ENCODE measurements around the gene MYH10.

MYH10 gene

DNA sequence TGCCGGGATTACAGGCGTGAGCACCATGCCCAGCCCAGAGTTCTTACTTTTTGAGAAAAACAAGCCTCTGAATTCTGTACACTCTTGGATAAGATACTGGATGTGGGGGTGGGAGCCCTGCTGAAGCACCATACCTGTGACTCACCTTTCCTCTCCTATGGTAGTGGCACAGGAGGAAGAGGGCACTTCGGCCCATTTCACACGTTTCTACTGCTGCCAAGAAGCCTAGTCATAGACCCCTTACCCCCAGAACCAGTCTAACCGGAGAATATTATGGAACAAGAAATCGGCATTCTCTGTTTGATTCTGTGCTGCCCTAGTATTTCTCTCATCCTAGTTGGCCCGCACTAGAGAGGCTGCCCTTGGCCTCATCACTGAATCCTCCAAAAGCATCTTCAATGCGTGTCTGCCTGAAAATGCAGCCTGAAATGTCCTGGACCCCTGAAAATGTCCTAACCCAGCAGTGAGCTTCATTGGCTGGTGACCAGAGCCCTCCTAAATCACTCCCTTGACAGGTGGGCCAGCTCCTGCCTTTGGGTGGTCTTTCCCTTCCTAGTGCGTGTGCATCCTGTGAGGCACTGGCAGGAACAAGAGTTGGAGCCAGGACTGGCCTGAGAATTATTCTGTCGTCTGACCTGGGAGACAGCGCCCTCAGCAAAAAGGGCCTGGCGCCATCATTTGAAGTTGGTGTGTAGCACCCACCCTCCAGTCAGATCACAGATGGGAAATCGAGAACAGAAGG, 156.9 kb downstream of the MYH10 start:
- DNase-seq (ENCODE audit: low spot score): no peak

DNA sequence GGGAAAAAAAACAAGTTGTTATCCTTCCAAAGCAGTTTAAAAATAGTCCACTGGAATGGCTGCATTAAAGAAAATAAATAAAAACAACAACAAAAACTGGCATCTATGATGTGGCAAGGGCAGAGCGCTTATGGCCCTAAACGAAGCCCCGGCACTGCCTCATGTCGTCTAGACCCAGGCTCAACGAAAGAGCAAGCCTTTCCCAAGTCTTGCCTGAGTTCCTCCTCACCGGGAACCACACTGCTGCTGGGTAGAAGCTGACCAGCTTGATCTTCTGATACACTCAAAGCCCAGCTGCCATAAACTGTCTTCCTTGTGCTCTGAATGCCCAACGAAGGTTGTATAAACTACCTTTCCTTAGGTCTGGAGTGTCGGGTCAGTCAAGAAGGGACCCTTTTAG, 157.9 kb downstream of the MYH10 start:
- no peak for DNase-seq (ENCODE audit: low spot score)

DNA sequence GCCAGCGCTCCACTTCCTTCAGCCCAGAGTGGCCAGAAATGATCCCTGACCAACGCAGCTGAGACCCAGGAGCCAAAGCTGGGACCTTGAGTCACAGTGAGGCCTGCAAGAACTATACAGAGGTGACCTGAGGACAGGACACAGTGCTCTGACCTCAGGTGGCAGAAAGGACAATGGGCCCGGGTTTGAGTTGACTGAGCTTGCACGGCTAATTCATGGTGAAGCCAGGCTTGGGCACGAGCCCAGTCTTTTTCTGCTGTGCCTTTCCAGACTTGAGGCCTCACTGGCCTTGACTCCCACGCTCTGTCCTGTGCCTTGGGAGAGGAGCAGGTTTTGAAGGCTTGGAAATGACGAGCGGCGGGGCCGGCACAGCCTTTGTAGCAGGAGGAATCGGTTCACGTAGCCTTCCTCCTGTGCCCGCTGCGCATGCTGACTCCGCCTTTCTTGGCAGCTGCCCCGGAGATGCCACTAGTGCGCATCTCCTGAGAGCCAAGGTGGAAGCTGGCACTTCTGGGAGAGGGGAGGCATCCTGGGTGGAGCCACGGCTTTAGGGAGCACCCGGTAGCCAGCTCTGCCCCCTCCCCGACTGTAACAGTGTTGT, 160.0 kb downstream of the MYH10 start:
- DNase-seq (ENCODE audit: low spot score): no peak

DNA sequence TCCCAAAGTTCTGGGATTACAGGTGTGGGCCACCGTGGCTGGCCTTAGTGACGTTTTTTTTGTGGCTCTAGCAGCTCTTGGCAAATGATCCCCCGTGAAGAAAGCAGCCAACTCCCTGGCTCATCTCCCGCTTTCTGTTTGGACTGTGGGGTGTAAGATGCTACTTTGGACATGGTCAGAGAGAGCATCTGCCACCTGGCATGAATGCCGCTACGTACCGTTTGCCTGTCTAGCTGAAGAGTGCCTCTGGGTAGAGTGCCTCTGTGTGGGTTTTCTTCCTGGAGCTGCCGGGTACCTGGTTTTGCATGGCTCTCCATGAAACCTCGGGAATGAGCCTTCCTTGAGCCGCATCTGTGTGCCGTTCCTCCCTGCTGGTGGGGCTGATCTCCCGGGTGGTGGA, 160.6 kb downstream of the MYH10 start:
- no peak for DNase-seq (ENCODE audit: low spot score)

DNA sequence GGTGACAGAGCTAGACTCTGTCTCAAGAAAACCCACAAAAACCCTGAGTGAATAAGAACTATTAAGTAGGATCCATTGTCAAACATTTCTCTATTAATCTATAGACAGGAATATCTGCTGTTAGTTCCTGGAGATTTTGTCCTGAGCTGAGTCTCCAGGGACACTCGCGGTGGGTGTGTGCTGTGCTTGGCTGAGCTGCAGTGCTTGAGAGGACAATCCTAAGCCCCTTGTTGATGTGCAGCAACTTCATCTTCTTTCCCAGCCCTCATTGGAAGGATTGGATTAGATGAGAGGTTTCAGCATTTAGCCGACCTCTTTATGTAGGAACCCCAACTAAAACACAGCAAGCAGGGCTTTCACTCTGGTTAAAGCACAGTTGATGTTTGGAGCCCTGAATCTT, 161.5 kb downstream of the MYH10 start:
- DNase-seq (ENCODE audit: low spot score): no peak

DNA sequence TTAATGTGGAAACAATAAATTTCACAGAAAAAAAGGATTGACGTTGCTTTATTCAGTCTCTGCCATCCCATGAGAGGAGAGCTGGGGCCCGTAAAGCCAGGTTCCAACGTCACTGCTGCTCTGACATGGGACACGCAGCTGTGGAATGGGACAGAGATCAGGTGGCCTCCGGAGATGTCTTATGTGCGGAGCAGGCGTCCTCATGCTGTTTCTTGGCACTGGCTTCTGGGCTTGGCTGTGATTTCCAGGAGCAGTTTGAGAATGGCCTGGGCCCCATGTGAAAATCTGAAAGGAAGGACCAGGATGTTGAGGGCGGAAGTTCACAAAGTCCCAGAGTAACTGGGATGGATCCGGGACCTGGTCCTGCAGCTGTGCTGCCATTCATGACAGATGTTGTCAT, 162.4 kb downstream of the MYH10 start:
- DNase-seq (ENCODE audit: low spot score): no peak

DNA sequence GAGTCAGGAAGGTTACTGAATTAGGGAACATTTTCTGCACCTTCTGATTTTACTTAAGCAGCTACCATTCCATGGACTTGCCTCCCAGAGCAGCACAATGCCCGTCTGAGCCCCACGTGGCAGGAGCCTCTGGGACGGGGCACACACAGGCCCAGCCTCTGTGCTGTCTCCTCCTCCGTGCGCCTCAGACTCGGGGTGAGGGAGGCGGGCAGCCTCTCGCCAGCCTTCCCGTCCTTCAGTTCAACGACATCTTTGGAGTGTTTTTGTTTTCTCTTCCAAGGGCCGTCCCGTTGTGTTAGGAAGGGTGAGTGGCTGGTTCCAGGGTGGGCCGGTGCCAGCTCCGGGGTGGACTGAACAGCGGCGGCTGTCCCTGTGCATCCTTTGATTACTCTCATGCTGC, 163.0 kb downstream of the MYH10 start:
- no peak for DNase-seq (ENCODE audit: low spot score)

DNA sequence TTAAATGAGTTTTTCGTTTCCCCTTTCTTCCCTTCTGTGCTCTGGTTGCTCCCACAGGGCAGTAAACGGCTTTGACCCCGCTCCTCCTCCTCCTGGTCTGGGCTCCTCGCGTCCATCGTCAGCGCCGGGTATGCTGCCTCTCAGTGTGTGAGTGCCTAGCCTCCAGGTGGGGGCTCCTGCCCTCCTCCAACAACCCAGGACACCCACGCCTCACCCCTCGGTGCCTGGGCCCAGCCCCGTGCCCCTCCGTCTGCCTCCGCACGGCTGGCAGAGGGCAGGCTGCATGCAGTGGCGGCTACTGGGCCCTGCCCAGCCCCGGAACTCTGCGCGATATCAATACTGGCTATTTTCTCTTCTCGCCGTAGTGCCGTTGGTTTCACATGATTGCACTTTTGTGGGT, 163.7 kb downstream of the MYH10 start:
- DNase-seq (ENCODE audit: low spot score): no peak

DNA sequence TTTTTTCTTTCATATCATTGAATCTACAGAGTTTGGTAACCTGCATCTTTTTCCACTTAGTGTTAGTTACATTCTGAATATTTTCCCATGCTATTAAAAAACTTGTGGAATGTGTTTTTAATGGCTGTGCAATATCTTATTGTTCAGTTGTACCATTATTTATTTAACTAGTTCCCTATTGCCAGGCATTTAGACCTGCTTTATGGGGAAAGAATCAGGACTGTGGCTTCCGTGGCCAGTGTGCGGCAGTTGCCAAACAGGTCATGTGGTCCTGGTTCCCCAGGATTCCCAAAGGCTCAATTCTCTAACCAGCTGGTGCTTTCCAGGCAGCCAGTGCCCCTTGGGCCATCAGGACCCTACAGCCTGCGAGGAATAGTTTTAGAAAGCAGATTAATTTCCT, 164.1 kb downstream of the MYH10 start:
- no peak for DNase-seq (ENCODE audit: low spot score)

DNA sequence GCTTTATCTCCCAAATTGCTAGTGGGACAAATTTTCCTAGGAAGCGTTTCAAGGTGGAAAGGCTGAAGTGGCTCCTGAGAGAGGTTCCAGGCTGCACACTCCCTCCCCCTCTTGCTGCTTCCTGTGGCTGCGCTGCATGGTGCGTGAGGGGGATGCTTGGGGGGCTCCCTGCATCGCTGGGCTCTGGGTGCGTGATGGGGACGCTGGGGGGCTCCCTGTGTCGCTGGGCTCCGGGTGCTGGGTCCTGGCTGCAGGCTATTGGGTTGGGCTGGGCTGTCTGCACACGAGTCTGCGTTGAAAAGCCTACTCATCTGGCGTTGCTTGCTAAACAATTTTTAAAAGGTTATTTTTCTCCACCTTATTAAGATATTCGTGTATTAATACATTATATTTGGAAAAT, 164.8 kb downstream of the MYH10 start:
- no peak for DNase-seq (ENCODE audit: low spot score)

DNA sequence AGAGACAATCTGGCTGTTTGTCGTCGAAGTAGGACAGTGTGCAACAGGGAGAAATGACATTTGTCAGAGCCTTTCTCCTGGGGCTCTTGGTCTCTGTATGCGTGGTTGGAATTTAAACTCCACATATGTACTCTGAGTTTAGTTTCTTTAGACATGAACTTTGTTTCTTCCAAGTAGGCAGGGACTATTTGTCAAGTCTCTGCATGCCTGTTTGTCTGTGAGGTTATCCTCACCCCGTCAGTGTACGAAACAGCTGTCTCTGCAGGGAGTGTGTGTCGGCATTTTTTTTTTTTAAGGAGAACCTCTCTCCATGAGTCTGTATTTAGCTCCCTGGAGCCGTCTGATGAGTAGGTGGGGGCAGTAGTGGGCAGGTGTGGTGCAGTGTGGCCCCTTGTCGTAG, 165.2 kb downstream of the MYH10 start:
- no peak for DNase-seq (ENCODE audit: low spot score)

DNA sequence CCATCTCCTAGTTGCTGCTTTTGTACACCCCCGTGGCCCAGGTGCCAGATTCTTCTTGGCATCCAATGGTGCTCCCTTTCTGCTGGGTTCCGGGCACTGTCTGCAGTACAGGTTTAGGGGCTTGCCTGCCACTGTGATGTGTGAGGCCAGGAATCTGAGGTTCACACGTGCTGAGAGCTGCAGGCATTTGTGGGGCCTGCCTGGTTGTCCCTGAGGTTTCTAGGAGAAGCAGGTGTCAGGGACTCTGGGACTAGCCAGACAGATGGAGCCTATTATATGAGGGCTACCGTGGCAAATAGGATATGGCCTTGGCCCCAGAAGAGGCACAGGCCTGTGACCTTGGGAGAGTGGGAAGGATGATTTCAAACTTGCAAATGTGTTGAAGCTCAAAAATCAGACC, 165.6 kb downstream of the MYH10 start:
- no peak for DNase-seq (ENCODE audit: low spot score)

DNA sequence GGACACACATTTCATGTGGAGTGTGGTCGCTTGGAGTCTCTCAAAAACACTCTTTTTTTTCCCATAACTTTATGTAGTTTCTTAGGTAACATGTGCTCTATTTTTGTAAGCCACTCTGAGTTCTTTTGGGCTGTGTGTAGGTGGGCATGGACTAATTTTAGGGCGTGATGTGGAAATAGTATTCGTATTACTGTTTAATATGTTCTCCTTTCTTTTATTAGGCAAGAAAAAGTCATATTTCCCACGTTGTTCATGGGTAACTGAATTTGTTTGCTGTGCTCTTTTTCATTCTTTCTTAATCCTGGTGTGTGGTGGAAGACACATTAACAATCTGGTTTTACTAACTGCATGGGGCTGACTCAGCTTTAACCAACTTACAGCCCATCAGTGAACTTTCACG, 167.4 kb downstream of the MYH10 start:
- no peak for DNase-seq (ENCODE audit: low spot score)

DNA sequence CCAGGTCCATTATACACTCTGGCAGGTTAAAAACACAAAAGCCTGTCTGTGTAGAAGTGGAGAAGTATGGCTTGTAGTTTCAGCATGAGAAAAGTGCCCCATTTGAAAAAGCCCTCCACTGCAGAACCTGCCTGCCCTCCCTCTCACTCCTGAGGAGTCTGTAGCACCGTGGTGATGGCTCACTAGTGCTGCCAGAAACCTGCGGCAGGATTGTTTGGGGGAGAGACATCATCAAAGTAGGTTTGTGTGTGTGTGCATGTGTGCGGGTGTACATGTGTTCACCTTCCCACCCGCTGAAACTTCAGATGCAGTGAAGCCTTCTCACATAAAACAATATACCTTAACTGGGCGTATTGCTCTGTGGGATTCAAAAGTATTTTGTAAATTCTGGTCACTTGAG, 168.0 kb downstream of the MYH10 start:
- DNase-seq (ENCODE audit: low spot score): no peak

DNA sequence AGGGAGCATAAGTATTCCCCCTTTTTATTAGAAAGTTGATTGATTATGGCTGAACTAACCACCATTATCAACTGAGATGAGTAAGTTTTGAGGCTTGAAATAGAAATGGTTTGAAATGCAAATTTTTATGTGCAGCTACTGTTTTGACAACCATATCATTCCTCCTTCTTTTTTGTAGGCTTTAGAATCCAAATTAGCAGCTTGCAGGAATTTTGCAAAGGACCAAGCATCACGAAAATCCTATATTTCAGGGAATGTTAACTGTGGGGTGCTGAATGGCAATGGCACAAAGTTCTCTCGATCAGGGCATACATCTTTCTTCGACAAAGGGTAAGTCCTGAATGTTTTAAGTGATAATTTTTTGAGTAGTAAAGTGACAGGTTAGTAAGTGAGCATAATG, 170.7 kb downstream of the MYH10 start:
- DNase-seq (ENCODE audit: low spot score): no peak

DNA sequence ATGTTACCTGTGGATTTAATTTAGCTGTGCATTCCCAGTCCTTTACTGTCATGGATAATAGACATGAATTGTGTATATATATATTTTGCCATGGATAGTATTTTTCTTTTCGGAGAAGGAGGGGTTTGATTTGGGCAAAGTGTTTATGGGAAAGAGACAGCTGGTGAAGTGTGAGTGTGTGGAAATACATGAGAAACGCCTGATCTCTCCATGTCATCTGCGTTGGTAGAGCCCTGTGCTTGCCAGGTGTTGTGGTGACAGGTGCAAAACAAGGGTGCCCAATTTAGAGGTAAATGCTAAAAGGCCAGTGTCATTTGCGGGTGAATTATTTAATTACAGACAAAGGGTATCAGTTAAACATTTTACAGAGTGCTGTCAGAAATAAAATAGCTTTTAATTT, 171.4 kb downstream of the MYH10 start:
- DNase-seq (ENCODE audit: low spot score): no peak

DNA sequence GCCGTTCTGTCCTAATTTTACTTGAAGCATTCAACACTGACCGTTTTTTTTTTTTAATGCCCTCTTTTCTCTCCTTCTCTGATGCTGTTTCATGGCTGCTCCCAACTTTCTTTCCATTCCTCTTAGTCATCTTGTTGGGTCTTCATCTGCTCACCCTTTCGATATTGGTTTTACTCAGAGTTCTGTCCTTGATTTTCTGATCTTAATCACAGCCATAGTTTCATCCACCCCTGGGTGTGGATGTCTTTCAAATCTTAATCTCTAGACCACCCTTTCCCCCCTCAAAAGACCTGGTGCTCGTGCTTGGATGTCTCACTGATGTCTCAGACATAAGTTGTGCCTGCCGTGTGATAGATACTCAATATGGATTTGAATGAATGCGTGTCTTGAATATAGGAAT, 172.4 kb downstream of the MYH10 start:
- DNase-seq (ENCODE audit: low spot score): no peak

DNA sequence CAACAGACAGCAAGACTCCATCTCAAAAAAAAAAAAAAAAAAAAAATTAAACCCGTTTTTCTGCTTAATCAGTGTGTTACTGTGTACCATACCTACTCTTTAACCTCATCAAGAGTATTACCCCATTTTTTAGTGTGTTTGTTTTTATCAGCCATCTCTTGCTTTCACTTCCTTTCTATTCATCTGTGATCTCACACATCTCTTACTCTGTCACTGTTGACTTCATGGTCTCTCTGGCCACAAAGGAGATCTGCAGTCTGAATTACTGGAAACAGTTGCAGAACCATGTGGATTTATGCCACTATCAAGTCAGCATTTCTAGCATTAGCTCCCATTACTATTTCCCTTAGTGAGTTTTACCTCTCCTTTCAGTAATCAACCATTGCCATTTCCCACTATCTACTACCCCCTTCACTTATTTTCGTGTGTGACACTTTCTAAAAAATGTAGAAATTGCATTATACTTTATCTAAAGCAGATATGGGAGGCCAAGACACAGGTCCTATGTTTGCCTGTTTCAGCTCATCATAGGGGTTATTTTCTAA, 174.8 kb downstream of the MYH10 start:
- no peak for DNase-seq (ENCODE audit: low spot score)

DNA sequence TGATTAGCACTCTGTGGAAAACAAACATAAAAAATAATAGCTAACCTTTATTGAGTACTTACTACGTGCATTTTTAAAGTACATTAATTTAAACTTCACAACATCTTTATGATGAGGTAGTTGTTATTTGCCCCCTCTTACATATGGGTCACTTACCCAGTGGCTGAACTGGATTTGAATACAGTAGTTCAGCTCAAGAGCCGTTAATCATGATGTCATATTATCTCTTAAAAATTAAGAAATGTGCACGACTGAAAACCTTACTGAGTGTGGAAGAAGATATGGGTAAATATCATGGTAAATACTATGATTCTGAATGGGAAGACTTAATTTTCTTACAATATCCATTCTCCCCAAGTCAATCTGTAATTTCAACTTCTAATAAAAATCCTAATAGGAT, 177.2 kb downstream of the MYH10 start:
- no peak for DNase-seq (ENCODE audit: low spot score)

DNA sequence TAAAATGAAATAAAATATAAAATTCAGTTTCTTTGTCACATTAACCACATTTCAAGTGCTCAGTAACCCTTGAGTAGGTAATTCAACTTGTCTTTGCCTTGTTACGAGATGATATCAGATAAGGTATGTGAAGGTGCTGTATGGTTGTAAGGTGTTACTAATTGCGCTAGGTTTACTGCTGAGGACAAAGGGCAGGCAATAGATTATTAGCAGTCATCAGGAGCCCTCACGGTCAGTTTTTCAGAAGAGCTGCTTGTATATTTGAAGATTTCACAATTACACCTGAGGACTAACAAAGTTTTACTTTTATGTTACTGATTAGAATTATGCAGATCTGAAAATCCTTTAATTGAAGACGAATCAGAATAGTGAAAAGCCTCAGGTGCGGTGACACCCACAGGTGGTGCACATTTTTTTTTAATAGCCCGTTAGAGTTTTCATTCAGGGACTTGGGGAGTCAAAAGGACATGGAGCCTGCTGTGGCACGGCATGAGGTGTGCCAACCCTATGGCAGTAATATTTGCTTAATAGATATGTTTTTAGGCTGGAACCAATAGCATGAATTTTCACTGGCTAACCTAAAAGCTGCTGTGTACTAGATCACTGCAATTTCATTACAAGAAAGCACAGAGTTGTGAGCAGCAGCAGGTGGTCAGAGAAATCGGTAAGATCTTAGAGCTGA, 178.5 kb downstream of the MYH10 start:
- DNase-seq (ENCODE audit: low spot score): no peak

DNA sequence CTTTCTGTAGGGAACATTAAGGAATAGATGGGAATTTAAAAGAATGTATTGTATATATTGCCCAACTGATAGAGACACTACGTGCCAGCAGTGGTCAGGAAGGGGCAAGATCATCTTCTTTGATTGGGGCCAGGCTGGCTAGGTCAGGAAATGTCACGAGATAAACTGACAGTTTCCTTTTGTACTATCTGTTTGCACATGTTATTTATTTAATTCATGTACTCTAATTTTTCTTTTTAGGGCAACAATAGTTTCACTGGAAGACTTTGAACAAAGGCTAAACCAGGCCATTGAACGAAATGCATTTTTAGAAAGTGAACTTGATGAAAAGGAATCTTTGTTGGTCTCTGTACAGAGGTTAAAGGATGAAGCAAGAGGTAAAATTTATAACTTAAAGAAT, 182.2 kb downstream of the MYH10 start:
- no peak for DNase-seq (ENCODE audit: low spot score)

DNA sequence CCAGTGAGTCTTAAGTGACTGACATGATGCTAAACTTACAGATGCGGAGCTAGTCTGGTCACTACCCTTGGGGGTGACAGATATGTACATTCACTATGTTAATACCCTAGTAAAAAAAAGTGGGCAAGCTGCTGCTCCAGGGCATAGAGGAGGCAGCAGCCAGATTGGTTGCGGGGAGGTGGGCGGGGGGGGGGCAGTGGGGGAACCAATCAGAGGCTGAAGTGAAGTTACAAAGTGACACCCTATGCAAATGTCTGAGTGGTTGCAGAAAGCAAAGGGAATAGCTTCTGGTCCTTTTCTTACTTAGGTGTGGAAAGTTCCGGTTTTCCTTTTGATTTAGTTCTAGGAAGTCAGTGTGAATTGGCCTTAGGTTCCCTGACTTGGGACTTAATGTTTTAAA, 182.7 kb downstream of the MYH10 start:
- no peak for DNase-seq (ENCODE audit: low spot score)

DNA sequence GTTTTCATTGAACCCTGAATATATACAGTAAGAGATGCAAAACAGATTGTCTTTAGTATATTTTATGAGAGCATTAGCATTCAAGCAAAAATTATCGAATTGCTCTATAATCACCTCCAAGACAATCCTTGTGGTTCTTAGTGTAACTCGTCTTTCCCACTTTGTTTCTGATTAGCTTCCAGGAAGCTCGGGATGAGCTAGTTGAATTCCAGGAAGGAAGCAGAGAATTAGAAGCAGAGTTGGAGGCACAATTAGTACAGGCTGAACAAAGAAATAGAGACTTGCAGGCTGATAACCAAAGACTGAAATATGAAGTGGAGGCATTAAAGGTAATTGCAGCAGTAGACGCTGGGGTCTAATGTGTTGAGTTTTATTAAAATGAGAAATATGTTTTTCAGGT, 185.0 kb downstream of the MYH10 start:
- no peak for DNase-seq (ENCODE audit: low spot score)

All from CD4-positive, alpha-beta T cell treated with Interleukin-2 at 100 ng/mL for 4 hours (primary cell).